Panc1 (cell line): Measurements from ENCODE around the gene OR4F6. TPM values are rescaled to one million over a fixed set of nuclear protein-coding genes. Genes with fewer than 3 reads are reported as not detected.

ENCODE experiments used
- ATAC-seq: fragments of 200-7000 bp; cut with Tn5 transposase; 2 replicates; pipeline ENCODE4 v1.9.1; 2020; ENCODE audit warnings: mild to moderate bottlenecking, moderate library complexity
- BruUV-seq: library from RNA; stranded (reverse); fragments of 400-500 nt; replicated peaks from 2 replicates; lab custom pipeline; 2021; lab: Mats Ljungman, UMichigan
- CTCF ChIA-PET: fragments of 300-600 bp; sonication (Branson Sonifier 250); formaldehyde crosslinking; loops from one replicate; lab custom pipeline; 2022; ENCODE audit warnings: antibody characterized with exemption; lab: Charles Lee
- POLR2A ChIA-PET: fragments of 300-600 bp; sonication (Branson Sonifier 250); formaldehyde crosslinking; loops from one replicate; lab custom pipeline; 2022; ENCODE audit warnings: antibody characterized with exemption; lab: Charles Lee
- DNase-seq: peaks from one replicate; pipeline ENCODE4 v3.0.0-alpha.2; 2010; ENCODE audit warnings: low read depth, low spot score
- H3K27ac ChIP-seq: 2 replicates; pipeline ENCODE4 v1.5.1; 2011; ENCODE audit warnings: mild to moderate bottlenecking, low read length, inconsistent platforms
- H3K27me3 ChIP-seq: fragments of 200-500 bp; sonication (Bioruptor generic); 2 replicates; pipeline ENCODE4 v1.6.0; 2014; ENCODE audit warnings: low read length, inconsistent platforms; ENCODE audit not compliant: control insufficient read depth, insufficient read depth
- H3K36me3 ChIP-seq: fragments of 200-500 bp; sonication (Bioruptor generic); 2 replicates; pipeline ENCODE4 v1.5.1; 2014; ENCODE audit warnings: inconsistent platforms, mild to moderate bottlenecking, low read length, moderate library complexity; ENCODE audit not compliant: control insufficient read depth, insufficient read depth
- H3K4me1 ChIP-seq: 2 replicates; pipeline ENCODE4 v1.5.1; 2011; ENCODE audit warnings: inconsistent platforms, mild to moderate bottlenecking, low read length, moderate library complexity; ENCODE audit not compliant: control insufficient read depth, insufficient read depth
- H3K4me3 ChIP-seq, 2 experiments: 2 replicates each; pipeline ENCODE4 v1.5.1; 2011 to 2012; ENCODE audit warnings: low read depth in 2 of 2, low read length in 2 of 2, mild to moderate bottlenecking in 2 of 2, inconsistent platforms in 1 of 2, moderate library complexity in 1 of 2
- H3K9me3 ChIP-seq: fragments of 200-500 bp; sonication (Bioruptor generic); 2 replicates; pipeline ENCODE4 v1.5.1; 2014; ENCODE audit warnings: low read depth, mild to moderate bottlenecking, inconsistent platforms, low read length, moderate library complexity; ENCODE audit not compliant: control insufficient read depth, insufficient read depth
- CTCF ChIP-seq: fragments of 450-650 bp; IDR thresholded peaks from 2 replicates; pipeline ENCODE4 v1.5.1; 2017; ENCODE audit warnings: mild to moderate bottlenecking
- POLR2AphosphoS5 ChIP-seq: IDR thresholded peaks from 2 replicates; pipeline ENCODE4 v1.6.1; 2012; ENCODE audit warnings: mild to moderate bottlenecking, low read depth, low read length, moderate library complexity
- REST ChIP-seq, 2 experiments: IDR thresholded peaks; 2 replicates each; pipeline ENCODE4 v1.6.1; 2011 to 2012; ENCODE audit warnings: low read depth in 2 of 2, control low read depth in 1 of 2, low read length in 1 of 2, mild to moderate bottlenecking in 1 of 2, moderate library complexity in 1 of 2; ENCODE audit not compliant: insufficient read depth in 1 of 2
- SIN3A ChIP-seq: IDR thresholded peaks from 2 replicates; pipeline ENCODE4 v1.6.1; 2012; ENCODE audit warnings: low read depth, mild to moderate bottlenecking, low read length, moderate library complexity, borderline replicate concordance; ENCODE audit not compliant: insufficient read depth
- TCF7L2 ChIP-seq: IDR thresholded peaks from 2 replicates; pipeline ENCODE4 v1.6.1; 2011; ENCODE audit warnings: mild to moderate bottlenecking, low read depth, low read length, inconsistent platforms
- in situ Hi-C: cut with HindIII; loops from 2 replicates; pipeline ENCODE4 v1.10.0; 2016; ENCODE audit warnings: low sequenced_read_pairs, low pct_unique_long_range_greater_than_20kb
- intact Hi-C: fragments of 100-400 bp; cut with micrococcal nuclease; formaldehyde crosslinking; loops from one replicate; pipeline ENCODE4 v1.10.0; 2022; ENCODE audit not compliant: unreplicated experiment
- total RNA-seq: library from RNA; stranded (reverse); gene quantifications from one replicate; pipeline ENCODE4 v1.2.1, GENCODE V29; 2021; ENCODE audit not compliant: unreplicated experiment

OR4F6 gene
- total RNA-seq, 1 experiment from 2014 or later: not detected

GRCh38 chr15:101804941-101805340 lies 1.6 kb downstream of the OR4F6 start:
- BruUV-seq: no TSS peak
- ATAC-seq (no peak), DNase-seq (no peak)
- Histone ChIP-seq H3K9me3 (no peaks in the 10 kb centered on the region), H3K36me3 (no peaks in the 10 kb centered on the region), H3K27ac (no peak overlapping the region), H3K27me3 (peaks cover 6% of the 10 kb centered on the region), H3K4me1 (no peaks in the 10 kb centered on the region), H3K4me3 (no peak overlapping the region)
- TF ChIP-seq SIN3A: no peak
- no peak for TF ChIP-seq POLR2AphosphoS5
- TF ChIP-seq TCF7L2: no peak
- no peak for TF ChIP-seq CTCF
- TF ChIP-seq REST (IDR thresholded peaks at IDR 0.05; ENCODE audit: insufficient read depth in 1 of 2, low read depth in 2 of 2, low read length in 1 of 2): no peak
- in situ Hi-C loops: no loop called here
- POLR2A ChIA-PET: no interaction called here
- CTCF ChIA-PET: no interaction called here
- intact Hi-C loops: no loop called here

GRCh38 chr15:101805605-101806345 lies 2.5 kb downstream of the OR4F6 start:
- Histone ChIP-seq H3K4me1 (no peaks in the 10 kb centered on the region), H3K27ac (no peak overlapping the region), H3K27me3 (peaks cover 6% of the 10 kb centered on the region), H3K9me3 (no peaks in the 10 kb centered on the region), H3K4me3 (no peak overlapping the region), H3K36me3 (no peaks in the 10 kb centered on the region)
- no peak for ATAC-seq
- BruUV-seq: no TSS peak
- CTCF ChIA-PET: no interaction called here
- intact Hi-C loops (no loop called here), in situ Hi-C loops (no loop called here)
- no peak for TF ChIP-seq POLR2AphosphoS5
- TF ChIP-seq CTCF: no peak
- TF ChIP-seq REST (IDR thresholded peaks at IDR 0.05; ENCODE audit: insufficient read depth in 1 of 2, low read depth in 2 of 2, low read length in 1 of 2): no peak
- TF ChIP-seq SIN3A: no peak
- TF ChIP-seq TCF7L2: no peak
- no peak for DNase-seq
- POLR2A ChIA-PET: no interaction called here
